Thoracic aorta (tissue), 2 donors: ENCODE measurements around the gene TLCD5. TPM values are rescaled to one million over a fixed set of nuclear protein-coding genes. Genes with fewer than 3 reads are reported as not detected.

Source experiments
- ATAC-seq: fragments of 150-250 bp; one replicate; pipeline ENCODE4 v1.8.0; 2017; ENCODE audit warnings: low read depth; ENCODE audit not compliant: insufficient number of reproducible peaks, low FRiP score
- DNase-seq: peaks from one replicate; pipeline ENCODE4 v3.0.0-alpha.2; 2020; ENCODE audit warnings: low spot score
- H3K27ac ChIP-seq, 2 donors: fragments of 200-600 bp; sonication (generic); 1 replicate in 1 of 2; 2 replicates in 1 of 2; pipeline ENCODE4 v1.5.1; 2016; ENCODE audit warnings: mild to moderate bottlenecking in 2 of 2, moderate library complexity in 2 of 2
- H3K27me3 ChIP-seq: fragments of 200-600 bp; sonication (generic); replicated peaks from 2 replicates; pipeline ENCODE4 v1.6.0; 2016; ENCODE audit warnings: mild to moderate bottlenecking; ENCODE audit not compliant: insufficient read depth
- H3K36me3 ChIP-seq: fragments of 200-600 bp; sonication (generic); one replicate; pipeline ENCODE4 v1.5.1; 2016
- H3K4me1 ChIP-seq, 2 donors: fragments of 200-600 bp; sonication (generic); 1 replicate in 1 of 2; 2 replicates in 1 of 2; pipeline versions ENCODE4 v1.5.1 to v1.6.0; 2016; ENCODE audit warnings: low read depth in 2 of 2, mild to moderate bottlenecking in 1 of 2; ENCODE audit not compliant: control insufficient read depth in 1 of 2
- H3K4me3 ChIP-seq: fragments of 200-600 bp; sonication (generic); 2 replicates; pipeline ENCODE4 v1.5.1; 2016; ENCODE audit warnings: mild to moderate bottlenecking
- H3K9me3 ChIP-seq: fragments of 200-600 bp; sonication (generic); 2 replicates; pipeline ENCODE4 v1.5.1; 2016
- CTCF ChIP-seq: fragments of 200-600 bp; sonication (generic); IDR thresholded peaks from one replicate; pipeline ENCODE4 v1.5.1; 2019; ENCODE audit warnings: antibody characterized with exemption
- total RNA-seq, 2 donors: library from RNA; depleted of rRNA; stranded (reverse); fragments of >200 nt; gene quantifications; one replicate each; pipeline versions ENCODE4 v1.1.0 to v1.2.3, GENCODE V29; 2016

The TLCD5 gene
- total RNA-seq, 2 donors from 2014 or later, result 8.0 to 10.7 TPM

GRCh38 chr11:120336641-120337354 lies 11.7 kb downstream of the TLCD5 start:
- DNase-seq, result peak; percentile 12
- no peaks in the 10 kb centered on the region for H3K9me3 ChIP-seq
- no peaks in the 10 kb centered on the region for H3K36me3 ChIP-seq
- H3K4me3 ChIP-seq, result peak overlapping the region; percentile 86
- H3K27me3 ChIP-seq, result no peaks in the 10 kb centered on the region
- no peak for TF ChIP-seq CTCF
- peaks cover 26 to 62% of the 10 kb centered on the region in 2 donors for H3K4me1 ChIP-seq
- peak overlapping the region; percentile 95 to 99 for H3K27ac ChIP-seq
- ATAC-seq, result peak; percentile 2

- H3K4me1 ChIP-seq, result peaks cover 18 to 62% of the 10 kb centered on the region in 2 donors
- no peak for ATAC-seq
Observed at GRCh38 chr11:120337355-120338106, 12.4 kb downstream of the TLCD5 start.

GRCh38 chr11:120338107-120338933 lies 13.2 kb downstream of the TLCD5 start:
- H3K27me3 ChIP-seq, result no peaks in the 10 kb centered on the region
- H3K36me3 ChIP-seq, result no peaks in the 10 kb centered on the region
- DNase-seq (no peak), ATAC-seq (no peak)
- peak overlapping the region; percentile 86 for H3K4me3 ChIP-seq
- TF ChIP-seq CTCF, result no peak
- no peaks in the 10 kb centered on the region for H3K9me3 ChIP-seq
- H3K4me1 ChIP-seq, result peaks cover 21 to 62% of the 10 kb centered on the region in 2 donors
- H3K27ac ChIP-seq, result peak overlapping the region; percentile 95 to 99

More at GRCh38 chr11:120337355-120338106, 12.4 kb downstream of the TLCD5 start:
- H3K36me3 ChIP-seq, result no peaks in the 10 kb centered on the region
- no peak for TF ChIP-seq CTCF
- peak overlapping the region; percentile 86 for H3K4me3 ChIP-seq
- H3K27me3 ChIP-seq, result no peaks in the 10 kb centered on the region
- DNase-seq, result no peak
- H3K9me3 ChIP-seq, result no peaks in the 10 kb centered on the region
- H3K27ac ChIP-seq, result peak overlapping the region; percentile 95 to 99

- Histone ChIP-seq H3K4me1 (peaks cover 22 to 62% of the 10 kb centered on the region in 2 donors), H3K27ac (peak overlapping the region; percentile 5 to 39), H3K4me3 (peak overlapping the region; percentile 86), H3K9me3 (no peaks in the 10 kb centered on the region), H3K27me3 (no peaks in the 10 kb centered on the region), H3K36me3 (no peaks in the 10 kb centered on the region)
- ATAC-seq, result no peak
- no peak for TF ChIP-seq CTCF
- DNase-seq, result no peak
Observed at GRCh38 chr11:120339394-120339890, 14.3 kb downstream of the TLCD5 start.
